CD1c-positive myeloid dendritic cell (primary cell): ENCODE measurements around the gene TRPM1.

Experiments
- DNase-seq: peaks from one replicate; pipeline ENCODE4 v3.0.0-alpha.2; 2016; ENCODE audit errors: extremely low spot score

Gene TRPM1

DNA sequence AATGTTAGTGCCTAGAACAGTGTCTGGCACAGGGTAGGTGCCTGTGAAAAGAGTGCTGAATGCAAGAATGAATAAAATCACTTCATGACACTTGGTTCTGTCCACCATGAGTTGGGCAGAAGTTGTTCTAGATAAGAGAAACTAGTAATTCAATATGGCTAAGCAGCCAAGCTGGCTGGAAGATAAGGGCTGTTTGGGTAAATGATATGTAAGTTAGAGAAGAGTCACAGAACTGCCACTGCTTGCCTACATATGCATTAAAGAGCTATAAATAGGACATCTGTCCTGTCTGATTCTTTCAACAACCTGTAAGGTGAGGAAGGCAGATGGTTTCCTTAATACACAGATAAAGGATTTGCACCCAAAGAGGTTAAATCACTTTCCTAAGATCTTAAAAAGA, 123.2 kb downstream of the TRPM1 start:
- DNase-seq = no peak

DNA sequence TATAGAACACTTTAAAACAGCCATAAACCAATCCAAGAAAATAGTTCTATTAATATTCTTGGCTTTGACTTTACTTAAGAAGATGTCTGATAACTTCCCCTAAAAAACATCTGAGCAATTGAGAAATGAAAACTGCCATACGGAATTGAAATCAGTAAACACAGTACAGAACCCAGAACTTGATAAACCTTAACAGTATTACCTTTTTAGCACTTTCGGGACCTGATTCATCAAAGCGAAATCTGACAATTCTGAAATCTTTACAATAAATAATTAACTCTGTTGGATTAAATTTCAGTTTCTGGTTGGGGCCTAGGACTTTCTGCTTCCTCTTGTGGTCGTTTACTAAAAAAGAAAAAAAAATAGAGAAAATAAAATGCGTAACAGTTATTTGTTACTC, 127.4 kb downstream of the TRPM1 start:
- peak; percentile 34 for DNase-seq

DNA sequence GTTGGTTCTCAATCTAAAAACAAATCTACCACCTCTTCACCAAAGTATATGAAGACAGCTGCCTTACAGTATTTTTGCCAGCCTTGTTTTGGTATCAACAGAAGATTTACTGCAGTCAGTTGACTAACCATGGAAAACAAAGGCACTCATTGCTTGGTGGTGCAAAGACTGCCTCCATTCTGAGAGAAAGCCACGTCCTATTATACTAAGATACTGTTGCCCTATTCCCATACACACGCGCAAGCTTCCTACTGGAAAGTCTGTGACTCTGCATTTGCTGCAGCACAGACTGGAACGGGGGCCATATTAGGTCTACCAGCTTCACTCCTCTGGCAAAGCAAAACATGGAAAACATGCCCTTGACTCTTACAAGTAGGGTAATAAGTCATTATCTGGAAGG, 128.1 kb downstream of the TRPM1 start:
- no peak for DNase-seq

DNA sequence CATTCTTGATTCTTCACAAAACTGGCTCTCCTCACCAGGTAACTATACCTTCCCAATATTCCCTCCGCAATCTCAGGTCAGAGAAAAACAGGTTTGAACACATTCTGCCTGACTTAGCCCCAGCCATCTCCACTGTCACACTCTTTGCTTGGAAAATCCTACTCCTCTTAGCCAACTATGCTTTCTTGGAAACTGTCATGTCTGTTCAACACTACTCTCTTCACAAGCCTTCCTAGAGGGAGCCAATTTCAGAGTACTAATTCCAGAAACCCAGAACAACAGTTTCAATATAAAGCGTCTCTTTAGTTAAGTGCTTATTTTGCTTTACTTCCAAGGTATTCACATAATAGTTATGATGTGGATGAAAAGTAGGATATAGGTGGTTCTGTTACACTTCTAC, 131.8 kb downstream of the TRPM1 start:
- DNase-seq = no peak

DNA sequence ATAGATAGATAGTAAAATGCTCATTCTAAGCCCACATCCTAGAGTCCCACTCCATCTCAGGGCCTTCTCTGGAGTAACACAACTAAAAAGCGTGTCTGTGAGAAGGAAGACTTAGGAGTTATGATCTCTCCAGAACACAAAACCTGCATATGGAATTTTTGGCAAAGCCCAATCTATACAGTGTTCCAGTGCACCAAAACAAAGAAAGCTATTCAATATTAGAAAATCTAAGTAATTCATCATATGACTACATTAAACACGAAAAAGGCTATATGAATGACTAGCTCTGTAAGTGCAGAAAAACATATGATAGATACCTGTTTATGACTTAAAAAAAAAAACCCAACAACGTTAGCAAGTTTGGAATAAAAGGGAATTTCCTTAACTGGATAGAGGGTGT, 137.8 kb downstream of the TRPM1 start:
- no peak for DNase-seq

DNA sequence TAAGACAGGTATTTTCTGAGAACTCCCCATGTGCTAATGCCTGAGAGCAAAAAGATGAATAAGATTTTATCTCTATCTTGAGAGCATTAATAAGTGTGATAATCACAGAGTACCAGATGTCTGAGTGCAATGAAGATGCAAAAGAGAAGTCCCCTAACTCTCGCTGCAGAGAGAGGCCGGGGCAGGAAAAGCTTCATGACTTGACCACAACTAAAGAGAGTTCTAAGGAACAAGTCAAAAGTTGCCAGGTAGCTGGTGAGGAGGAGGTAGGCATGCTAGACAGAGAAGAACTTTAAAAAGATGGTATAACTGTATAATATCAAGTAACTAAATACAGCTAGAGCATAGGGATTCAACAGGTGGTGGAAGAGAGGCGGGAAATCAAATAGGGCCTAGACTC, 138.9 kb downstream of the TRPM1 start:
- DNase-seq = no peak

DNA sequence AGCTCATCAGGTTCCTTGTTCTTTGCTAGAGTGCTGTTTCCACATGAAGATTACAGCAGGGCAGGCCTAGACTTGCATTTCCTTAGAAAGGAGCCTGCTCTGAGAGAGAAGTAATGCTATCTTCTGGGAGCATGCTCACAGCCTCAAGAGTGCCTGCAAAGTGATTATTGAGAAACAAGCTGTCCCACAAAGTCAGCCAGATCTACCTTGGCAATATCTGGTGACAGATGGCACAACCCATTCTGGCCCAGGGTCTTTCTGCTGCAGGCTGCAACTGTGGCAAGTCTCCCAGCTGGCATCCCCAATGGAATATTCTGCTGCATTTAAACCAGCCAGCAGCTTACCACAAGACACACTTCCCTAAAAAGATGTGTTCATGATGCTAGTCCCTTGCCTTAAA, 139.4 kb downstream of the TRPM1 start:
- no peak for DNase-seq

DNA sequence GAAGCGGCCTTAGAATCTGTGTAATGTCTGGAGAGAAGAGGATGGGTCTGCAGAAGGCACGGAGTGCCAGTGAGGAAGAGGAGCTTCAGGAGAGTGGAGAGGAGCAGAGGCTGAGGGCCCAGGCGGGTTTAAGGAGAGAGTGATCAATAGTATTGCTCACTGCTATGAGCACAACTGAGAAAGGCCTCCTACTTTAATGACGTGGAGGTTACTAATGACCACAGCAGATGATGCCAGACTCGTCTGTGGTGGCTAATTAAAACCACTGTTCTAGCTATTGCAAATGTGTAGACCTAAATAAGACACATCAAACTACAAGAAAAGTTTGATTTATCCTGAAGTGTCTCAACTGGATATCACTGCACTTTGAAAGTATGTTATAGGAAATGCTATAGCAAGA, 143.3 kb downstream of the TRPM1 start:
- no peak for DNase-seq

DNA sequence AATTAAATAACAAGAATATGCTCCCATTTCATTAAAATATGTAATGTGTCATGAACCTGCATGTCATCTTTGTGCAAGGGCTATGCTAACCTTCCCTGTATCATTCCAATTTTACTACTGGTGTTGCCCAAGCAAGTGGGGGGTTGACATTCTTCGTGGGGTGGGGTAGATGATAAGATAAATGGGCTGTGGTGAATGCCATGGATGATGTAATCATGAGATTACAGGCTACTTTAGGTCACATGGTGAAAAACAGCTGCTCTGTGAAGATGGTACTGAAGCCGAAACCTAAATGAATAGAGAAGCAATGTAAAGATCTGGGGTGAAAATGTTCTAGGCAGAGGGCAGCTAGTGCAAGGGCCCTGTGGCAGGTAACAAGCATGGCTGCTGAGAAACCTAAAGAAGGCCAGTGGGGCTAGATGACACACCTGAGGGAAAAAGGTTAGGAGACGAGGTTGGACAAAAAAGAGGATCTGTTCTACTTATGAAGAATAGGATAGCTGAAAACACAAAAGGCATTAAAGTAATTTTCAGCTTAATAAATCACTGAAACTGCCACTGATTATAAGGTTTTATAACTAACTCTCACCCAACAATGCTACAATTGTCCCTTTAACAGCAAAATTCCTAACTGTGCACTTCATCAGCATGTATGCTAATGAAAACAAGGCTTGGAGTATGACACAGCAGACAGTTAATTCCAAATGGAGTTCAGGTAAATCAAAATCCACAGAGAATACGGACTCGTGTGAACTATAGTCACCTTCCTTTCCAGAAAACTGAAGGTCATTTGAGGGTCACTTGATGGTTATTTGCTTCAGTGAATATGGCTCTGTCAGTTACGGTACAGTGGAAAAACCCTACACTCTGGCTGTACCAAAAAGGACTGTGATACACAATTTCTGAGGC, 145.1 kb downstream of the TRPM1 start:
- DNase-seq = no peak

DNA sequence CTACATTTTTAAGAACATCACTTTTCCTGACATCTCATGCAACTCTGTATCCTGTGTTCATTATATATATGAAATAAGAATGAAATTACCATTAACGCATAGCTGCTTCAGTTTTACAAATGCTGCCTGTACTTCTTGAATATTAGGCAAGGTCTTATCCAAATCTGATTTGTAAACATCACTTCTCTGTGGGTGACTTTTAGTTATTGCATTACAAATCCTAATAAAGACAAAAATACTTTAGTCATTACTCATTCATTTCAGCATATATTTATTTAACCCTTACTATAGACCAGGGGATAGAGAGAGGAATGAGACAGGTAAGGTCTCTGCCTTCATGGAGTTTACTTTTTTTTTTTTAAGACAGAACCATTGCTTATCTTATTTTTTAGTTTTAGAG, 146.9 kb downstream of the TRPM1 start:
- no peak for DNase-seq

DNA sequence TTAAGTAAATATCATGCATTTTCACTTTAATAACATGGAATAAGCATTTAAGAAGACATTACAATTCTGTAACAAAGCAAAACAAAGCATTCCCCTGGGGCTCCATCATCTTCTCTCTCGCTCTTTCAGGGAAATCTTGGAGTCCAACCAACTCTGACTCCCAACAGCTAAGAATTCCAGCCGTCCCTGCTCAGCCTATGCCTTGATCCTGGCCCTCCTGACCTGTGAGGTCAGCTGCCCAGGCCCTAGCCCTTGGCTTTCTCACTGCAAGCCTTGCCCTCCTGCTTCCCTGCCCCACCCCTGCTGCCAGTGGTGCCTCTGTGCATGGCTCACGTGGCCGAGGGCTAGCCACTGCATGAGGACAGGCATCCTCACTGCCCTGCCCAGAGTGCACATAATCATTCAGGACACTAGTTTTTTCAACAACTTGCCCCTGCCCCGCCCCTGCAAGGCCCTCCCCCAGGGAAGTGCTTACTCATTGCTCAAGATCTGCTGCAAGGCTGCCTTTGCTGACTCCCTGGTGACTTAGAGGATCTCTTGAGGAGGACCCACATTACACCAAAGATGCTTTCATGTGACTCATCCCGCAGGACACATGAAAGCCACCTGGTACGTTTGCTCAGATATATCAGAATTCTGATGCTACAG, 147.7 kb downstream of the TRPM1 start:
- DNase-seq = no peak

DNA sequence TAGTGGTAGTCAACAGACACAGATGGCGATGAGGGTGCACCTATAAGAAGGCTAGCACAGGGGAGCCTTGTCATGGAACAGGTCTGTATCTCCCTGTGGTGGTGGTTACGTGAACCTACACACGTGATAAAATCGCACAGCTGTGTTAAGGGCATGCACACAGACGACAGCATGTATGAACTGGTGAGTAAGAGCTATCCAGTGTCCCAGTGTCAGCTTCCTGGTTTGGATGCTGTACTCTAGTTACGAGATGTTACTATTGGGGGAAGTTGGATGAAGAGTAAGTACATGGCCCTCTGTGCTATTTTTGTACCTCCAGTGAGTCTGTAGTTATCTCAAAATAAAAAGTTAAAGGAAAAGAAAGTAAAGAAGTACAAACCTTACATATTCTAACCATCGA, 148.3 kb downstream of the TRPM1 start:
- DNase-seq = no peak
